Measurements from ENCODE around the gene MYL6. TPM values are rescaled to one million over a fixed set of nuclear protein-coding genes. Genes with fewer than 3 reads are reported as not detected.

The MYL6 gene
- total and polyA plus RNA-seq, 10 of the 15 experiments (the other 5 are each of a cell fraction or from before 2014, with no cell fraction given) = 1,000 to 4,116 (median 1,828) TPM

GRCh38 chr12:56129206-56129941 is 28.8 kb upstream of the MYL6 start (continued):
- TF ChIP-seq, protein P1, sequence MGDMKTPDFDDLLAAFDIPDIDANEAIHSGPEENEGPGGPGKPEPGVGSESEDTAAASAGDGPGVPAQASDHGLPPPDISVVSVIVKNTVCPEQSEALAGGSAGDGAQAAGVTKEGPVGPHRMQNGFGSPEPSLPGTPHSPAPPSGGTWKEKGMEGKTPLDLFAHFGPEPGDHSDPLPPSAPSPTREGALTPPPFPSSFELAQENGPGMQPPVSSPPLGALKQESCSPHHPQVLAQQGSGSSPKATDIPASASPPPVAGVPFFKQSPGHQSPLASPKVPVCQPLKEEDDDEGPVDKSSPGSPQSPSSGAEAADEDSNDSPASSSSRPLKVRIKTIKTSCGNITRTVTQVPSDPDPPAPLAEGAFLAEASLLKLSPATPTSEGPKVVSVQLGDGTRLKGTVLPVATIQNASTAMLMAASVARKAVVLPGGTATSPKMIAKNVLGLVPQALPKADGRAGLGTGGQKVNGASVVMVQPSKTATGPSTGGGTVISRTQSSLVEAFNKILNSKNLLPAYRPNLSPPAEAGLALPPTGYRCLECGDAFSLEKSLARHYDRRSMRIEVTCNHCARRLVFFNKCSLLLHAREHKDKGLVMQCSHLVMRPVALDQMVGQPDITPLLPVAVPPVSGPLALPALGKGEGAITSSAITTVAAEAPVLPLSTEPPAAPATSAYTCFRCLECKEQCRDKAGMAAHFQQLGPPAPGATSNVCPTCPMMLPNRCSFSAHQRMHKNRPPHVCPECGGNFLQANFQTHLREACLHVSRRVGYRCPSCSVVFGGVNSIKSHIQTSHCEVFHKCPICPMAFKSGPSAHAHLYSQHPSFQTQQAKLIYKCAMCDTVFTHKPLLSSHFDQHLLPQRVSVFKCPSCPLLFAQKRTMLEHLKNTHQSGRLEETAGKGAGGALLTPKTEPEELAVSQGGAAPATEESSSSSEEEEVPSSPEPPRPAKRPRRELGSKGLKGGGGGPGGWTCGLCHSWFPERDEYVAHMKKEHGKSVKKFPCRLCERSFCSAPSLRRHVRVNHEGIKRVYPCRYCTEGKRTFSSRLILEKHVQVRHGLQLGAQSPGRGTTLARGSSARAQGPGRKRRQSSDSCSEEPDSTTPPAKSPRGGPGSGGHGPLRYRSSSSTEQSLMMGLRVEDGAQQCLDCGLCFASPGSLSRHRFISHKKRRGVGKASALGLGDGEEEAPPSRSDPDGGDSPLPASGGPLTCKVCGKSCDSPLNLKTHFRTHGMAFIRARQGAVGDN (IDR thresholded peaks at IDR 0.05) = no peak
- TF ChIP-seq EED (IDR thresholded peaks at IDR 0.05; ENCODE audit: low read depth) (no peak; the same call in 1 of the 2 replicates), CBX5 (IDR thresholded peaks at IDR 0.05; ENCODE audit: low read depth) (no peak), SMC3 (IDR thresholded peaks at IDR 0.05; ENCODE audit: borderline replicate concordance, low read length) (no peak), NR2C1 (IDR thresholded peaks at IDR 0.05) (no peak), MLLT1 (IDR thresholded peaks at IDR 0.05) (0 out of 2 replicates have a peak, but pooled peaks have one; percentile 20), BMI1 (IDR thresholded peaks at IDR 0.05; ENCODE audit: borderline replicate concordance) (no peak), JUND (IDR thresholded peaks at IDR 0.05; ENCODE audit: low read depth, low read length) (no peak), BHLHE40 (IDR thresholded peaks at IDR 0.05; ENCODE audit: borderline replicate concordance in 1 of 2, low read depth in 2 of 2, low read length in 1 of 2) (peak; percentile 65 to 66; a peak in 3 of 4 replicates), RCOR1 (conservative IDR thresholded peaks at IDR 0.05; ENCODE audit: low read depth, low read length) (no peak), POU2F2 (IDR thresholded peaks at IDR 0.05; ENCODE audit: borderline replicate concordance, low read depth, low read length) (no peak)
- TF ChIP-seq, protein P2, sequence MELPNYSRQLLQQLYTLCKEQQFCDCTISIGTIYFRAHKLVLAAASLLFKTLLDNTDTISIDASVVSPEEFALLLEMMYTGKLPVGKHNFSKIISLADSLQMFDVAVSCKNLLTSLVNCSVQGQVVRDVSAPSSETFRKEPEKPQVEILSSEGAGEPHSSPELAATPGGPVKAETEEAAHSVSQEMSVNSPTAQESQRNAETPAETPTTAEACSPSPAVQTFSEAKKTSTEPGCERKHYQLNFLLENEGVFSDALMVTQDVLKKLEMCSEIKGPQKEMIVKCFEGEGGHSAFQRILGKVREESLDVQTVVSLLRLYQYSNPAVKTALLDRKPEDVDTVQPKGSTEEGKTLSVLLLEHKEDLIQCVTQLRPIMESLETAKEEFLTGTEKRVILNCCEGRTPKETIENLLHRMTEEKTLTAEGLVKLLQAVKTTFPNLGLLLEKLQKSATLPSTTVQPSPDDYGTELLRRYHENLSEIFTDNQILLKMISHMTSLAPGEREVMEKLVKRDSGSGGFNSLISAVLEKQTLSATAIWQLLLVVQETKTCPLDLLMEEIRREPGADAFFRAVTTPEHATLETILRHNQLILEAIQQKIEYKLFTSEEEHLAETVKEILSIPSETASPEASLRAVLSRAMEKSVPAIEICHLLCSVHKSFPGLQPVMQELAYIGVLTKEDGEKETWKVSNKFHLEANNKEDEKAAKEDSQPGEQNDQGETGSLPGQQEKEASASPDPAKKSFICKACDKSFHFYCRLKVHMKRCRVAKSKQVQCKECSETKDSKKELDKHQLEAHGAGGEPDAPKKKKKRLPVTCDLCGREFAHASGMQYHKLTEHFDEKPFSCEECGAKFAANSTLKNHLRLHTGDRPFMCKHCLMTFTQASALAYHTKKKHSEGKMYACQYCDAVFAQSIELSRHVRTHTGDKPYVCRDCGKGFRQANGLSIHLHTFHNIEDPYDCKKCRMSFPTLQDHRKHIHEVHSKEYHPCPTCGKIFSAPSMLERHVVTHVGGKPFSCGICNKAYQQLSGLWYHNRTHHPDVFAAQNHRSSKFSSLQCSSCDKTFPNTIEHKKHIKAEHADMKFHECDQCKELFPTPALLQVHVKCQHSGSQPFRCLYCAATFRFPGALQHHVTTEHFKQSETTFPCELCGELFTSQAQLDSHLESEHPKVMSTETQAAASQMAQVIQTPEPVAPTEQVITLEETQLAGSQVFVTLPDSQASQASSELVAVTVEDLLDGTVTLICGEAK (IDR thresholded peaks at IDR 0.05; ENCODE audit: borderline replicate concordance) = no peak
- TF ChIP-seq, protein P3, sequence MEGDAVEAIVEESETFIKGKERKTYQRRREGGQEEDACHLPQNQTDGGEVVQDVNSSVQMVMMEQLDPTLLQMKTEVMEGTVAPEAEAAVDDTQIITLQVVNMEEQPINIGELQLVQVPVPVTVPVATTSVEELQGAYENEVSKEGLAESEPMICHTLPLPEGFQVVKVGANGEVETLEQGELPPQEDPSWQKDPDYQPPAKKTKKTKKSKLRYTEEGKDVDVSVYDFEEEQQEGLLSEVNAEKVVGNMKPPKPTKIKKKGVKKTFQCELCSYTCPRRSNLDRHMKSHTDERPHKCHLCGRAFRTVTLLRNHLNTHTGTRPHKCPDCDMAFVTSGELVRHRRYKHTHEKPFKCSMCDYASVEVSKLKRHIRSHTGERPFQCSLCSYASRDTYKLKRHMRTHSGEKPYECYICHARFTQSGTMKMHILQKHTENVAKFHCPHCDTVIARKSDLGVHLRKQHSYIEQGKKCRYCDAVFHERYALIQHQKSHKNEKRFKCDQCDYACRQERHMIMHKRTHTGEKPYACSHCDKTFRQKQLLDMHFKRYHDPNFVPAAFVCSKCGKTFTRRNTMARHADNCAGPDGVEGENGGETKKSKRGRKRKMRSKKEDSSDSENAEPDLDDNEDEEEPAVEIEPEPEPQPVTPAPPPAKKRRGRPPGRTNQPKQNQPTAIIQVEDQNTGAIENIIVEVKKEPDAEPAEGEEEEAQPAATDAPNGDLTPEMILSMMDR (IDR thresholded peaks at IDR 0.05 in 2 of 3, conservative IDR thresholded peaks at IDR 0.05 in 1 of 3; ENCODE audit: control insufficient read depth in 2 of 3, extremely low read depth in 1 of 3, insufficient read depth in 1 of 3, low read depth in 3 of 3, low read length in 3 of 3) = no peak
- TF ChIP-seq, protein P4, sequence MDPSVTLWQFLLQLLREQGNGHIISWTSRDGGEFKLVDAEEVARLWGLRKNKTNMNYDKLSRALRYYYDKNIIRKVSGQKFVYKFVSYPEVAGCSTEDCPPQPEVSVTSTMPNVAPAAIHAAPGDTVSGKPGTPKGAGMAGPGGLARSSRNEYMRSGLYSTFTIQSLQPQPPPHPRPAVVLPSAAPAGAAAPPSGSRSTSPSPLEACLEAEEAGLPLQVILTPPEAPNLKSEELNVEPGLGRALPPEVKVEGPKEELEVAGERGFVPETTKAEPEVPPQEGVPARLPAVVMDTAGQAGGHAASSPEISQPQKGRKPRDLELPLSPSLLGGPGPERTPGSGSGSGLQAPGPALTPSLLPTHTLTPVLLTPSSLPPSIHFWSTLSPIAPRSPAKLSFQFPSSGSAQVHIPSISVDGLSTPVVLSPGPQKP (IDR thresholded peaks at IDR 0.05; ENCODE audit: low read depth, low read length) = 0 out of 2 replicates have a peak, but pooled peaks have one; percentile 45
